HCT116 (cell line): ENCODE measurements around the gene LCT. TPM values are rescaled to one million over a fixed set of nuclear protein-coding genes. Genes with fewer than 3 reads are reported as not detected.

Experiments
- ATAC-seq: fragments of 200-7000 bp; cut with Tn5 transposase; 2 replicates; pipeline ENCODE4 v1.9.1; 2020; ENCODE audit warnings: mild to moderate bottlenecking, moderate library complexity
- BruUV-seq: library from RNA; stranded (reverse); fragments of 400-500 nt; replicated peaks from 2 replicates; lab custom pipeline; 2021; lab: Mats Ljungman, UMichigan
- CTCF ChIA-PET: fragments of 300-600 bp; sonication (Branson Sonifier 250); formaldehyde crosslinking; loops from one replicate; lab custom pipeline; 2021; ENCODE audit warnings: antibody characterized with exemption; lab: Charles Lee
- POLR2A ChIA-PET: fragments of 300-600, 350-600 bp; sonication (Branson Sonifier 250); formaldehyde crosslinking; loops from one replicate; lab custom pipeline; 2021; ENCODE audit warnings: antibody characterized with exemption; lab: Charles Lee
- RAD21 ChIA-PET, 2 experiments: fragments of 300-600 bp; sonication (Branson Sonifier 250); formaldehyde crosslinking; loops; one replicate each; lab custom pipeline; 2023; ENCODE audit warnings: low total read pairs in 2 of 2; ENCODE audit not compliant: uncharacterized antibody in 2 of 2, unreplicated experiment in 2 of 2, low non-redundant PET in 1 of 2; lab: Charles Lee
- DNase-seq: peaks from one replicate; pipeline ENCODE4 v3.0.0-alpha.2; 2010; ENCODE audit warnings: low read depth, low spot score
- H2AFZ ChIP-seq: fragments of 200-600 bp; shearing (Covaris generic), sonication (generic); 2 replicates; pipeline ENCODE4 v1.6.1; 2017; ENCODE audit warnings: low read depth, mixed run types, mixed read lengths, antibody characterized with exemption, low read length; ENCODE audit not compliant: poor library complexity, severe bottlenecking
- H3K27ac ChIP-seq: 2 replicates; pipeline ENCODE4 v1.5.1; 2012; ENCODE audit warnings: low read depth, low read length
- H3K27me3 ChIP-seq: fragments of 200-600 bp; sonication (generic); 2 replicates; pipeline ENCODE4 v1.6.1; 2016; ENCODE audit warnings: mixed run types, low read length, mixed read lengths; ENCODE audit not compliant: insufficient read depth
- H3K36me3 ChIP-seq, 2 experiments: fragments of 200-500 bp in 1 of 2; fragments of 200-600 bp in 1 of 2; sonication (Bioruptor generic) in 1 of 2; sonication (generic) in 1 of 2; 2 replicates each; pipeline versions ENCODE4 v1.5.1 to v1.6.1; 2014 to 2016; ENCODE audit warnings: low read length in 2 of 2, inconsistent platforms in 1 of 2, mixed read lengths in 1 of 2, mixed run types in 1 of 2; ENCODE audit not compliant: insufficient read depth in 2 of 2, control insufficient read depth in 1 of 2
- H3K4me1 ChIP-seq, 2 experiments: fragments of 200-600 bp in 1 of 2; sonication (generic) in 1 of 2; 2 replicates each; pipeline versions ENCODE4 v1.5.1 to v1.6.1; 2012 to 2017; ENCODE audit warnings: low read length in 2 of 2, inconsistent platforms in 1 of 2, mild to moderate bottlenecking in 1 of 2, mixed read lengths in 1 of 2, mixed run types in 1 of 2, moderate library complexity in 1 of 2; ENCODE audit not compliant: insufficient read depth in 2 of 2, control insufficient read depth in 1 of 2
- H3K4me2 ChIP-seq: fragments of 200-600 bp; sonication (generic); 2 replicates; pipeline ENCODE4 v1.6.1; 2017; ENCODE audit warnings: mixed run types, low read length, mixed read lengths
- H3K4me3 ChIP-seq, 2 experiments: fragments of 200-600 bp in 1 of 2; sonication (generic) in 1 of 2; replicated peaks in 1 of 2; 2 replicates each; pipeline ENCODE4 v1.5.1; 2011 to 2016; ENCODE audit warnings: low read length in 2 of 2, control low read depth in 1 of 2, low read depth in 1 of 2, mild to moderate bottlenecking in 1 of 2, mixed read lengths in 1 of 2, mixed run types in 1 of 2
- H3K79me2 ChIP-seq: fragments of 200-600 bp; sonication (generic); 2 replicates; pipeline ENCODE4 v1.6.1; 2017; ENCODE audit warnings: mild to moderate bottlenecking, mixed run types, low read length, moderate library complexity, mixed read lengths; ENCODE audit not compliant: insufficient read depth
- H3K9ac ChIP-seq: fragments of 200-600 bp; sonication (generic); 2 replicates; pipeline ENCODE4 v1.6.1; 2016; ENCODE audit warnings: low read length, mixed read lengths
- H3K9me2 ChIP-seq: fragments of 200-600 bp; sonication (generic), shearing (Covaris generic); 2 replicates; pipeline ENCODE4 v1.6.1; 2017; ENCODE audit warnings: mixed run types, mild to moderate bottlenecking, moderate library complexity; ENCODE audit not compliant: insufficient read depth
- H3K9me3 ChIP-seq, 2 experiments: fragments of 200-500 bp in 1 of 2; fragments of 200-600 bp in 1 of 2; sonication (Bioruptor generic) in 1 of 2; sonication (generic) in 1 of 2; 2 replicates each; pipeline ENCODE4 v1.6.1; 2014 to 2017; ENCODE audit warnings: low read length in 2 of 2, mixed read lengths in 2 of 2, inconsistent platforms in 1 of 2, low read depth in 1 of 2, mild to moderate bottlenecking in 1 of 2, mixed run types in 1 of 2, moderate library complexity in 1 of 2; ENCODE audit not compliant: control insufficient read depth in 1 of 2, insufficient read depth in 1 of 2
- H4K20me1 ChIP-seq: fragments of 200-600 bp; sonication (generic), shearing (Covaris generic); 2 replicates; pipeline ENCODE4 v1.6.1; 2017; ENCODE audit warnings: mixed run types, mild to moderate bottlenecking, moderate library complexity; ENCODE audit not compliant: insufficient read depth
- CBX3 ChIP-seq: IDR thresholded peaks from 2 replicates; pipeline ENCODE4 v1.6.1; 2012; ENCODE audit warnings: low read depth
- CEBPB ChIP-seq: IDR thresholded peaks from 2 replicates; pipeline ENCODE4 v1.6.1; 2012; ENCODE audit warnings: low read depth
- EGR1 ChIP-seq: IDR thresholded peaks from 2 replicates; pipeline ENCODE4 v1.6.1; 2012; ENCODE audit warnings: low read depth
- ELF1 ChIP-seq: IDR thresholded peaks from 2 replicates; pipeline ENCODE4 v1.6.1; 2012; ENCODE audit warnings: low read depth, borderline replicate concordance
- EZH2 ChIP-seq: fragments of 200-600 bp; sonication (generic); IDR thresholded peaks from 2 replicates; pipeline ENCODE4 v1.6.1; 2017; ENCODE audit warnings: antibody characterized with exemption, mixed run types
- EZH2phosphoT487 ChIP-seq: fragments of 200-600 bp; IDR thresholded peaks from 2 replicates; pipeline ENCODE4 v1.6.1; 2018; ENCODE audit warnings: antibody characterized with exemption, borderline replicate concordance
- FOSL1 ChIP-seq: IDR thresholded peaks from 2 replicates; pipeline ENCODE4 v1.6.1; 2012; ENCODE audit warnings: low read depth
- MAX ChIP-seq: IDR thresholded peaks from 2 replicates; pipeline ENCODE4 v1.6.1; 2012
- POLR2AphosphoS5 ChIP-seq: IDR thresholded peaks from 2 replicates; pipeline ENCODE4 v1.6.1; 2011; ENCODE audit warnings: mild to moderate bottlenecking, low read depth, low read length, moderate library complexity
- RAD21 ChIP-seq: IDR thresholded peaks from 2 replicates; pipeline ENCODE4 v1.6.1; 2012; ENCODE audit warnings: low read depth, mild to moderate bottlenecking
- SP1 ChIP-seq: IDR thresholded peaks from 2 replicates; pipeline ENCODE4 v1.6.1; 2012; ENCODE audit warnings: low read depth
- SRF ChIP-seq: IDR thresholded peaks from 2 replicates; pipeline ENCODE4 v1.6.1; 2012; ENCODE audit warnings: low read depth
- TCF7L2 ChIP-seq: IDR thresholded peaks from 2 replicates; pipeline ENCODE4 v1.7.0; 2011; ENCODE audit warnings: borderline replicate concordance, inconsistent platforms; ENCODE audit not compliant: insufficient read depth, insufficient read length; ENCODE audit errors: extremely low read depth
- YY1 ChIP-seq: IDR thresholded peaks from 2 replicates; pipeline ENCODE4 v1.6.1; 2011; ENCODE audit warnings: low read length, low read depth, moderate library complexity, mild to moderate bottlenecking; ENCODE audit not compliant: insufficient replicate concordance; ENCODE audit errors: extremely low read depth
- ZFX ChIP-seq: fragments of 450-650 bp; IDR thresholded peaks from 2 replicates; pipeline ENCODE4 v1.6.1; 2017
- intact Hi-C: fragments of 100-400 bp; cut with micrococcal nuclease; formaldehyde crosslinking; loops from 2 replicates; pipeline ENCODE4 v1.10.0; 2022
- total RNA-seq: library from RNA; stranded (reverse); gene quantifications from one replicate; pipeline ENCODE4 v1.2.1, GENCODE V29; 2021; ENCODE audit not compliant: unreplicated experiment
- TF ChIP-seq, protein P1 (sequence below): IDR thresholded peaks from 2 replicates; pipeline ENCODE4 v1.6.1; 2011; ENCODE audit warnings: mild to moderate bottlenecking, low read length, moderate library complexity; ENCODE audit not compliant: insufficient replicate concordance; ENCODE audit errors: extremely low read depth
- TF ChIP-seq, protein P2 (sequence below), 3 experiments: fragments of 200-600 bp in 1 of 3; sonication (generic) in 1 of 3; IDR thresholded peaks in 2 of 3; conservative IDR thresholded peaks in 1 of 3; 2 replicates each; pipeline ENCODE4 v1.5.1; 2012 to 2017; ENCODE audit warnings: low read depth in 2 of 3, low read length in 2 of 3, antibody characterized with exemption in 1 of 3, borderline replicate concordance in 1 of 3, control low read depth in 1 of 3, mild to moderate bottlenecking in 1 of 3, mixed read lengths in 1 of 3, mixed run types in 1 of 3, moderate library complexity in 1 of 3; ENCODE audit not compliant: insufficient read depth in 1 of 3
- TF ChIP-seq, protein P3 (sequence below): IDR thresholded peaks from 2 replicates; pipeline ENCODE4 v1.6.1; 2012; ENCODE audit warnings: low read depth

LCT gene
- total RNA-seq, 1 experiment from 2014 or later: 0.12 TPM

GRCh38 chr2:135803278-135803677, 33.7 kb downstream of the LCT start:
- DNase-seq (no peak), ATAC-seq (no peak)
- Histone ChIP-seq H3K4me2 (no peak overlapping the region), H3K79me2 (no peaks in the 10 kb centered on the region), H3K9me2 (no peaks in the 10 kb centered on the region), H3K27ac (no peak overlapping the region), H3K27me3 (no peaks in the 10 kb centered on the region), H2AFZ (no peak overlapping the region), H3K9me3 (peaks cover 9 to 18% of the 10 kb centered on the region in 2 experiments; a peak in 2 of 4 replicates), H3K9ac (no peak overlapping the region), H3K36me3 (no peaks in the 10 kb centered on the region), H3K4me3 (no peak overlapping the region), H3K4me1 (no peaks in the 10 kb centered on the region), H4K20me1 (no peaks in the 10 kb centered on the region)
- RAD21 ChIA-PET: no interaction called here
- no TSS peak for BruUV-seq
- POLR2A ChIA-PET: no interaction called here
- intact Hi-C loops: no loop called here
- CTCF ChIA-PET: no interaction called here
- TF ChIP-seq SRF: no peak
- no peak for TF ChIP-seq YY1
- no peak for TF ChIP-seq TCF7L2
- TF ChIP-seq, protein P1, sequence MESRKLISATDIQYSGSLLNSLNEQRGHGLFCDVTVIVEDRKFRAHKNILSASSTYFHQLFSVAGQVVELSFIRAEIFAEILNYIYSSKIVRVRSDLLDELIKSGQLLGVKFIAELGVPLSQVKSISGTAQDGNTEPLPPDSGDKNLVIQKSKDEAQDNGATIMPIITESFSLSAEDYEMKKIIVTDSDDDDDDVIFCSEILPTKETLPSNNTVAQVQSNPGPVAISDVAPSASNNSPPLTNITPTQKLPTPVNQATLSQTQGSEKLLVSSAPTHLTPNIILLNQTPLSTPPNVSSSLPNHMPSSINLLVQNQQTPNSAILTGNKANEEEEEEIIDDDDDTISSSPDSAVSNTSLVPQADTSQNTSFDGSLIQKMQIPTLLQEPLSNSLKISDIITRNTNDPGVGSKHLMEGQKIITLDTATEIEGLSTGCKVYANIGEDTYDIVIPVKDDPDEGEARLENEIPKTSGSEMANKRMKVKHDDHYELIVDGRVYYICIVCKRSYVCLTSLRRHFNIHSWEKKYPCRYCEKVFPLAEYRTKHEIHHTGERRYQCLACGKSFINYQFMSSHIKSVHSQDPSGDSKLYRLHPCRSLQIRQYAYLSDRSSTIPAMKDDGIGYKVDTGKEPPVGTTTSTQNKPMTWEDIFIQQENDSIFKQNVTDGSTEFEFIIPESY: no peak
- no peak for TF ChIP-seq RAD21
- TF ChIP-seq MAX: no peak
- no peak for TF ChIP-seq EZH2phosphoT487
- no peak for TF ChIP-seq ZFX
- no peak for TF ChIP-seq ELF1
- TF ChIP-seq SP1: no peak
- TF ChIP-seq, protein P2, sequence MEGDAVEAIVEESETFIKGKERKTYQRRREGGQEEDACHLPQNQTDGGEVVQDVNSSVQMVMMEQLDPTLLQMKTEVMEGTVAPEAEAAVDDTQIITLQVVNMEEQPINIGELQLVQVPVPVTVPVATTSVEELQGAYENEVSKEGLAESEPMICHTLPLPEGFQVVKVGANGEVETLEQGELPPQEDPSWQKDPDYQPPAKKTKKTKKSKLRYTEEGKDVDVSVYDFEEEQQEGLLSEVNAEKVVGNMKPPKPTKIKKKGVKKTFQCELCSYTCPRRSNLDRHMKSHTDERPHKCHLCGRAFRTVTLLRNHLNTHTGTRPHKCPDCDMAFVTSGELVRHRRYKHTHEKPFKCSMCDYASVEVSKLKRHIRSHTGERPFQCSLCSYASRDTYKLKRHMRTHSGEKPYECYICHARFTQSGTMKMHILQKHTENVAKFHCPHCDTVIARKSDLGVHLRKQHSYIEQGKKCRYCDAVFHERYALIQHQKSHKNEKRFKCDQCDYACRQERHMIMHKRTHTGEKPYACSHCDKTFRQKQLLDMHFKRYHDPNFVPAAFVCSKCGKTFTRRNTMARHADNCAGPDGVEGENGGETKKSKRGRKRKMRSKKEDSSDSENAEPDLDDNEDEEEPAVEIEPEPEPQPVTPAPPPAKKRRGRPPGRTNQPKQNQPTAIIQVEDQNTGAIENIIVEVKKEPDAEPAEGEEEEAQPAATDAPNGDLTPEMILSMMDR (IDR thresholded peaks at IDR 0.05 in 2 of 3, conservative IDR thresholded peaks at IDR 0.05 in 1 of 3; ENCODE audit: borderline replicate concordance in 1 of 3, insufficient read depth in 1 of 3, low read depth in 2 of 3, low read length in 2 of 3): no peak
- no peak for TF ChIP-seq CEBPB
- no peak for TF ChIP-seq EZH2
- no peak for TF ChIP-seq EGR1
- no peak for TF ChIP-seq FOSL1
- no peak for TF ChIP-seq POLR2AphosphoS5
- no peak for TF ChIP-seq CBX3
- TF ChIP-seq, protein P3, sequence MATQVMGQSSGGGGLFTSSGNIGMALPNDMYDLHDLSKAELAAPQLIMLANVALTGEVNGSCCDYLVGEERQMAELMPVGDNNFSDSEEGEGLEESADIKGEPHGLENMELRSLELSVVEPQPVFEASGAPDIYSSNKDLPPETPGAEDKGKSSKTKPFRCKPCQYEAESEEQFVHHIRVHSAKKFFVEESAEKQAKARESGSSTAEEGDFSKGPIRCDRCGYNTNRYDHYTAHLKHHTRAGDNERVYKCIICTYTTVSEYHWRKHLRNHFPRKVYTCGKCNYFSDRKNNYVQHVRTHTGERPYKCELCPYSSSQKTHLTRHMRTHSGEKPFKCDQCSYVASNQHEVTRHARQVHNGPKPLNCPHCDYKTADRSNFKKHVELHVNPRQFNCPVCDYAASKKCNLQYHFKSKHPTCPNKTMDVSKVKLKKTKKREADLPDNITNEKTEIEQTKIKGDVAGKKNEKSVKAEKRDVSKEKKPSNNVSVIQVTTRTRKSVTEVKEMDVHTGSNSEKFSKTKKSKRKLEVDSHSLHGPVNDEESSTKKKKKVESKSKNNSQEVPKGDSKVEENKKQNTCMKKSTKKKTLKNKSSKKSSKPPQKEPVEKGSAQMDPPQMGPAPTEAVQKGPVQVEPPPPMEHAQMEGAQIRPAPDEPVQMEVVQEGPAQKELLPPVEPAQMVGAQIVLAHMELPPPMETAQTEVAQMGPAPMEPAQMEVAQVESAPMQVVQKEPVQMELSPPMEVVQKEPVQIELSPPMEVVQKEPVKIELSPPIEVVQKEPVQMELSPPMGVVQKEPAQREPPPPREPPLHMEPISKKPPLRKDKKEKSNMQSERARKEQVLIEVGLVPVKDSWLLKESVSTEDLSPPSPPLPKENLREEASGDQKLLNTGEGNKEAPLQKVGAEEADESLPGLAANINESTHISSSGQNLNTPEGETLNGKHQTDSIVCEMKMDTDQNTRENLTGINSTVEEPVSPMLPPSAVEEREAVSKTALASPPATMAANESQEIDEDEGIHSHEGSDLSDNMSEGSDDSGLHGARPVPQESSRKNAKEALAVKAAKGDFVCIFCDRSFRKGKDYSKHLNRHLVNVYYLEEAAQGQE: no peak
